ENCODE results near the gene TBC1D30.

- no peak for TF ChIP-seq CTCF (IDR thresholded peaks at IDR 0.05)
- TF ChIP-seq POLR2A (IDR thresholded peaks at IDR 0.05) = no peak
Measured at GRCh38 chr12:64808110-64808509, 16.3 kb upstream of the TBC1D30 start.
